Measurements from ENCODE around the gene ADGRV1.

The ADGRV1 gene

DNA sequence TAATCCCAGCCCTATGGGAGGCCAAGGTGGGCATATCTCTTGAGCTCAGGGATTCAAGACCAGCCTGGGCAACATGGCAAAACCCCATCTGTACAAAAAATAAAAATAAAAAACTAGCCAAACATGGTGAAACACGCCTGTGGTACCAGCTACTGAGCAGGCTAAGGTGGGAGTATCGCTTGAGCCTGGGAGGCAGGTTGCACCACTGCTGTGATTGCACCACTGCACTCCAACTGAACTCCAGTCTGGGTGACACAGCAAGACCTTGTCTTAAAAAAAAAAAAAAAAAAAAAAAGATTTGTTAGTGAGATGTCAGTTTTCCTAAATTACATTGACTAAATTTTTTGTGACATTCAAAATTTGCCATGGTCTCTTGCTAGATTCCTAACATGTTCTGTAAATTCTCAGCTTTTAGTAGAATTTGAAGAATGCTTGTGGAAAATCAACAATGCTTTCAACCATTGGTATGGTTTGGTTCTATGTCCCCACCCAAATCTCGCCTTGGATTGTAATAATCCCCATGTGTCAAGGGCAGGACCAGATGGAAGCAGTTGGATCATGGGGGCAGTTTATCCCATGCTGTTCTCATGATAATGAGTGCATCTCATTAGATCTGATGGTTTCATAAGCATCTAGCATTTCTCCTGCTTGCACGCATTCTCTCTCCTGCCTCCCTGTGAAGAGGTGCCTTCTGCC lies 588.5 kb downstream of the ADGRV1 start:
- no peak for DNase-seq

DNA sequence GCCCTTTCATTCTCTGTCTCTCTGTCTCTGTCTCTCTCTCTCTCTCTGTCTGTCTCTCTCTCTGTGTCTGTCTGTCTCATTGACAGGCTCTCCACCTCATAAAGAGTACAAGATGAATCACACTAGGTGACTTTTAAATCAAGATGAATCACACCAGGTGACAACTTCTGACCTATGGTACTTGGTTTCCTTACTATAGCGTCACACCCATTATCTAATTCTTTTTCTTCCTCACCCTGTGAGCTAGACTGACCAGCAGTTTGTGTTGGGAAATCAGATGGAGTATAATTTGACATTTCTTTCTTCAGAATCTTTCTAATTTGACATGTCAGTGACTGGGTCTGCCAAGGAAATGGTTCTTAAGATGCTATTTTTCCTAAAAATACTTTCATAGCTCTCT lies 591.6 kb downstream of the ADGRV1 start:
- DNase-seq: no peak

DNA sequence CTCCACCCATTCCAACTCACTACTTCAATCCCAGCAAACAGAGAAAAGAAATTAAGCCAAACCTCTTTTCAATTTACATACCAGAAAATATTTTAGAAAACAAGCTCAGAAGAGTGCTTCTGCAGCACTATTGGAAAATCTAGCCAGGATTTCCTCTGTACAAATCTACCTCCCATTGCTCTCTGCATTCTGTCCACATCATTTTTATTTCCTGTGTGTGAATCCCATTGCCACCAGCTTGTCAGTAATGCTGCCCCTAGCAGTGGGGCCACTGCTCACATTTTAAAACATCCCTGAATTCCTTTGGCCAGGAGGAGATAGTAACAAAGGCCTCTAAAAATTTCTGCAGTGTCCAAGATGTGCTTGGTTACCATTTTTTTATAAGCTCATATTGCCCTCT lies 592.0 kb downstream of the ADGRV1 start:
- no peak for DNase-seq

DNA sequence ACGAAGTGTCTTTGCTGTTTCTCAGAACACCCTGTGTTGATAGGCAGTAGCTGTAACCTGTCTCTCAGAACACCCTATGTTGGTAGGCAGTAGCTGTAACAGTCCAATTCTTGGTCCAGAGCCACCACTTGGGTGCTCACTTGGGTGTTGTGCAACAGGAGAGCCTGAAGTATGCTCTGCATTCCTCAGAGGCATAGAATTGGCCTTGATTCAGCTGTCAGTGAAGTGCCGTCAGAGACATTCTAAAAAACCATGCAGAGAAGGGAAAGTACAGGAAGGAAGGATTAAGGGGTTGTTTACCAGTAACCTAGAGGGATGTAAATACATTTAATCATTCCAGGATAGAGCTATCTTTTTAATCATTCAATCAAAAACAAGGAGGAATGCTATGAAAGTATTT lies 593.4 kb downstream of the ADGRV1 start:
- no peak for DNase-seq

DNA sequence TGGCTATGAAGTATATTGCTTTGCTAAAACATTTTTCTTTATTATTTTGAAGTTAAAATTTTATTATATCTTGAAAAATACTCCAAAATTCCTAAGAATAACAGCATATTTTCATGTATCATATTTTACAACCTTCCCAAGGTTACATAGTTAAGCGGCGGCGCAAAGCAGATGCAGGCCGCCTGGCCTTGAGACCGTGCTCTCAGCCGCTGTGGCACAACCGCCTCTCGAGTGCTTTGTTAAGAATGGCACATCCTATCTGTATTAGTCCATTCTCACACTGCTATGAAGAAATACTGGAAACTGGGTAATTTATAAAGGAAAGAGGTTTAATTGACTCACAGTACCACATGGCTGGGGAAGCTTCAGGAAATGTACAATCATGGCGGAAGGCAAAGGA lies 595.7 kb downstream of the ADGRV1 start:
- no peak for DNase-seq

DNA sequence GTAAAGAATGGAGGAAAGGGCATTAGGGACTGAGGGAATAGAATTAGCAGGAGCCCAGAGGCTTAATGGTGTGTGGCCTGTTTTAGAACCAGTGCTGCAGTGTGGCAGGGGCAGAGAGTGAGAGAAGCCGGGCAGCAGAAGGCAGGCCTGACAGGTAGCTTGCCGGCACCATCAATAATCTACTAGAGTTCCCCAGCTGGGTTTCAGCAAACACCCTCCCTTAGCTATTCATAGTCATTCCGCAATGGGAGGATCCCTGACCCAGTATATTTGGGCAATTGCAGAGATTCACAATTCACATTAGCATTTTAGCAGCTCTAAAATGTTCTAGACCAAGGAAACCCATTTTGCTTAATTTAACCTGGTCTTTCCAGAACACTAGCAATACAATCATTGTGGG lies 596.7 kb downstream of the ADGRV1 start:
- no peak for DNase-seq

DNA sequence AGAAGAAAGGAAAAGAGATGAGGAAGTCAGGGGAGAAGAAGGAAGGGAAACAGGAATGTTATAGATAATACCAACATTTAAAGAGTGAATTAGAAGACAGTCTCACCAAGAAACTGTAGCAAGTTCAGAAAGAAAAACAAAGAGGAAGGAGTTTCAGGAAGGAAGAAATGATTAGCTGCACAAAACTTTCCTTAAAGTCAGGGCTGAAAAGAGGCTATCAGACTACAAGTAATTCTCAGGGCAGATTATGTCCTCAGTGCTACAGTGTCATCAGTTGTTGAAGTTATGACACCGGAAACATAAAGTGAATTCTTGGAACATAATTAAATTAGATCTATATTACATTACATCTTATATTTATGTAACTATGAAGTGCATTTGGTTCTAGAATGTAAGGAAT lies 597.6 kb downstream of the ADGRV1 start:
- DNase-seq: no peak

DNA sequence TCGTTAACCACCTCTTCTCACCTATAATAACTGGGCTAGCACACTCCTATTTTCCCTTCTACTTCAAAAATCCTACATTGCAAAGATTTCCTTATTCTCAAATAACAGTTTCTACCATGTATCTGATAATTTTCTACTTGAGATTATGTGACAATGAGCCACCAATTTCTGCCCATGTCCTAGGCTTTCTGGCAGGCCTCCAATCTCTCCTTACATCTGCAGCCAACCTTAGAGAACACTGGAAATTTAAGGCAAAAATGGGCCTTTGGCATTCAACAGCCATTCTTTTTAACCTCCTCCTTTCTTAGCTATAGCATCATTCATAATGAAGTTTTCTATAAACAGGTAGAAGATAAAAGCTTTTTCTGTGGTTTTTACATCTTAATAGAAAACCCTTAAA lies 599.4 kb downstream of the ADGRV1 start:
- no peak for DNase-seq

DNA sequence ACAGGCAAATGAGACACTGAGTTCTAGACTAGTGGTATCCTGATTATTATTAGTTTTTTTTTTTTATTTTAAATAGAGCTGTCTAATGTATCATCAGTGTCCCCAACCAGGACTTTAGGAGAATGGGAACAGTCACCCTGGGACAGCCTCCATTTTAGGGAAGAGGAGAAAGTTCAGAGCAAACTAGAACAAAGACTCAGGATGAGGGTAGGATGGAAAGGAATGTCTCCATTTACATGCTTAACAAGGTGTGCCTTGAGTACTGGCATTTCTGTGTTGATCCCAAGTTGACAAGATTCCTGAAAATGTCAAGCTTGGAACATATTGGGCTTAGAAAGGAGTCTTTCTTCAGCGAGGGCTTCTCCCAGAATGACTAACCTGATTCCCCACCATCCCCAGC lies 601.0 kb downstream of the ADGRV1 start:
- no peak for DNase-seq

DNA sequence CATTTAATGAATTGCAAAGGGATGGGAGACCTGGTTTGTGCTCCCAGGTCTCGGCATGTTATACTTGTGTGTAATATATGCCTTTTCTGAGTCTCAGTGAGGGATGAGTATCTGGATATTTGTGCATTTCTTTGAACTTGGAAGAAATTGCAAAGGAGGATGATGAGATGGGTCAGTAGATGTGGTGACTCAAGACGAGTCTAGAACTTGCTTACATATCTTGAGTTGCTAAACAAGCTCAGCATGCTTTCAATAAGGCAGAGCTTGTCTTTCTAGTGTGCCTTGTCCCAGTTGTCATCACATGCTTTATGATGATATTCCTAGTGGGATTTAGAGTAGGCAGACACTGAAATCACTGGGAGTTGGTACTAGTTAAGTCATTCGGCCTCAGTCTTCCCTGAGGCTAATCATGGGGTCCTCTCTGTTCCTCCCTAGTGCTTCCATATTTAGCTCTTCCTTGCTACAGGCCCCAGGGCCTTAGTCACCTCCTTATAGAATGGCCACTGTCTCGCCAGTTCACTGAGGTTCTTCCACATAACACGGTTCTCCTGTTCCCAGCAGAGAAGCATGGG lies 602.2 kb downstream of the ADGRV1 start:
- DNase-seq: no peak

DNA sequence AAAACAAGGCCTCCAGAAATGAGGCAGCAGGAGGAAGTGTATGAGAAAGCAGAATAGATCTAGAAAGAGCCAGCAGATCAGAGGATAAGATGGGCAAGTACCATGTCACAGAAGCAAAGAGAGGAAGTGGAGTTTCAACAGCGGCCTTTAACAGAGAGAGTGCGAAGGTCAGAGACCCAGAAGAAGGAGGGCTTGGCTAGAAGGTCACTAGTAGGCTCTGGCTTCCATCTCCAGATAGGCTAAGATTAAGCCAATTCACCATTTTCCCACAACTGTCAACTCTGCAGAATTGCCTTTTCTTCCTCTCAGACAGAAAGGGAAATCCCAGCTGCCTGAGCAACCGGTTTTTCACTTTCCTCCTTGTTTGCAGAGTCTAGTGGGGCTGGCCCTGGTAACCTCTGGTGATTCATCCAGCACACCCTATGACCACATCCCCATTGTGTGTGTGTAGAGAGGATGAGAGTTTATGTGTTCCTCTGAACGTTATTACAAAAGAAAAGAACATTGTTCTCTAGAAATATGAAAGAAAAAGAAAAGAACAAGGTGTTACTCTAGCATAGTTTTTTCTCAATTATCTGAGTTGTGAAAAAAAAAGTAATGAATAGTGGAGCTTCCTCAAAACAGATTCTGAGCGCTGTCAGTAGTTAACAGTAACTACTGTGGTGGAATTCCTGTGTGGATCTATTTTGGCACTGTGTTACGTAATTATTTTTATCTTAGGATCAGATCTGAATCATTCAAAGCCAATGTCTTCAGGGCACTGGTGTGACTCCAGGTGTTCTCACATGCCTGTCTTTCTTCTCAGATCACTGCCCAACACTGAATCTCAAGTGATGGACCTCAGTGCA lies 604.2 kb downstream of the ADGRV1 start:
- peak; percentile 48 for DNase-seq

DNA sequence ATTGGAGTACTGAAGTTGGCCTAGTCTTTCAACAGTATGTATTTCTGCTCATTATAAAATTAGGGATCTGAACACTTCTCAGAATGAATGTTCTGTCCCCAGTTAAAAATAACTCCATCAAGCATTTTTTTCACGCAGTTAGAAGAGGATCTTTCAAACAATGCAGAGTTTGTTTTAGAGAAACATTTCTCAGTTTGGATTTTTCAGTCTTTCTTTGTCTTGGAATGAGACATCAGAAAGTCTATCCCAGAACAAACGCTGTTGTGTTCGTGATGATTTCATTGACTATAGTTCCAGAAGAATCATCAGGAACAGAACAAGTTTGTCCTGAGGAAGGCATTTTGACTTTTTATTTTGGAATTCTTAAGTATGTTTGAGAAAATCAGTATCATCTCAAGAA lies 605.8 kb downstream of the ADGRV1 start:
- no peak for DNase-seq

DNA sequence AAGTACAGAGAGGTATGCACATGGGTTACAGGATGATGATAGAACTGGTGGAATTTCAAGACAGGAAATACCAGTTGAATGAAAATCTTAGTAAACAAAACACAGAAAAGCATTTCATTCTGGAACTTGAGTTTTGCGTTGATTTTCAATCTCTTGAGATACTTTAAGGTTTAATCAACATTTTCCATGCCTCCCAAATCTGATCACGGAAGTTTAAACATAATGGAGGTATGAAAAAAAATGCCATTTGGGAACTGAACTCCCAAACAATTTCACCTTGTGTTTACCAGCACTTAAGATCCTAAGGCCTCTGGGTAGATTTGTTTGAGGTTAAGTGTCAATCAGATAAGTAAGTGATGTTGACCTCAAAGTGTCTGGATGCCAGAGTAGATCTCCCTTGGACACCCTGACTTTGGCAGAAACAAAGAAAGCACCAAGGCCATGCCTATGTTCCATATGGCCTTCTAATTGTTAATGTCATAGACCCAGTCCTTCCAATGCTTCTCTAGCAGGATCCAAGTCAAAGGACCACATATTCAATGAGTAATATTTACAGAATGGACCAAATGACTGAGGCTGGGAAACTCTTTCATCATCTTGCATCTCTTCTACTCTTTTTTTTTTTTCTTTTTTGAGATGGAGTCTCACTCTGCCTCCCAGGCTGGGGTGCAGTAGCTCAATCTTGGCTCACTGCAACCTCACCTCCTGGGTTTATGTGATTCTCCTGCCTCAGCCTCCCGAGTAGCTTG lies 607.6 kb downstream of the ADGRV1 start:
- DNase-seq: no peak

DNA sequence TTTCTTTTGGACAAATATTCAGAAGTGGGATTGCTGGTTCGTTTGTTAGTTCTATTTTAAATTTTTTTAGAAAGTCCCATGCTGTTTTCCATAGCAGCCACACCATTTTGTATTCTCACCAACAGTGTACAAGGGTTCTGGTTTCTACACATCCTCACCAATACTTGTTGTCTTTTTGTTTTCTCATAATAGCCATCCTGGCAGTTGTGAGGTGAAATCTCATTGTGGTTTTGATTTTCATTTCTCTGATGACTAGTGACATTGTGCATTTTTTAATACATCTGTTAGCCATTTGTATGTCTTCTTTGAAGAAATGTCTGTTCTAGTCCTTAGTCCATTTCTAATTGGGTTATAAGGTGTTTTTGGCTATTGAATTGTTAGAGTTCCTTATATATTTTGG lies 610.3 kb downstream of the ADGRV1 start:
- no peak for DNase-seq

DNA sequence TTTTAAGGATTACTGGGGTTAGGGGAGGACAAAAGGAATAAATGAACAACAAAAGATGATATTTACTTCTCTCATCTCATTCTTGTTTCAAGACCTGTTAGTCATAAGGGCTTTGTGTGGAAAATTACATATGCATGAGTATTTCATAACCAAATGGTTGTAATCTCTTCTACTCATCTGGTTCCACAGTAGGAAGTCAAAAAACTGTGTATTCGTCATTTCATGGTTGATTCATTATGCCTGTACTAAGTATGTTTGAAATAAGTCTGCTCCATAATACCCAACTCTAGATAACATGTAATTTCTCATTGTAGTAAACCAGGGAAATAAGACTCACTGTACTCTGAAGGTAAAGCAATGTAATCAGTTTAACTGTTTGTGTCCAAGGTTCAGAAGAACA lies 611.7 kb downstream of the ADGRV1 start:
- no peak for DNase-seq

DNA sequence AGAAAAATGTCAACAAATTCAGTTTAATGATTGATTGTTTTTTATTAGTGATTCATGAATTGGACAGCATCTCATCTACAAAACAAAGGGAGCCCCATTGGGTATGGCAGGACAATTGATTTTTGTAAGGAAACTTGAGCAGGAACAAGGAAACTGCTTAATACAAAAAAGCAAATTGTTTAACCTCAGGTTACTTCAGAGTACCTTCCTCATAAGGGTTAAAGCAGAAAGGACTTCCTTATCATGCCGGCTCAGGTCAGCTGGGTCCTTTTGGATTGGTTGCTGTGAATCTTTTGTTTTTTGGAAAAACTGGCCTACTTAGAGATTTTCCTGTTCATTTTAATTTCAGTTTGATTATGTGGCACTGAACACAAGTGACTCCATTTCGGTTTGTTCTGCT lies 612.7 kb downstream of the ADGRV1 start:
- no peak for DNase-seq

DNA sequence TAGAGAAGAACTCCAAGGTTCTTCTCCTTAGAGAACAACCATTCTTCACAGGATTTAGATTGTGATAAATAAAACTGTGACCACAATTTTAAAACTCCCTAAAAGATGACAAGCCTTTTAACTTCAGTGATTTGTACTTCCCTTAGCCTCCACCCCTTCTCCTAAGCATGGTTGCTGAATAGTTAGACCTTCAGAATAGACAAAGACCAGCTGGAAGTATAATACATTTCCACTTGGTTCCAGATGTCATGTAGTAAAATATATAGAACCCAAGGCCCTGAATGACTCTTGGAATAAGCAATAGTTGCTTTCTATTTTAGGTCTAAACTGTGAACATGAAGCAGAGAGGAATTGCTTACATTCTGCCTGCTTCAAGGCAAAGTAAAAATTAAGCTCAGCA lies 615.8 kb downstream of the ADGRV1 start:
- no peak for DNase-seq

DNA sequence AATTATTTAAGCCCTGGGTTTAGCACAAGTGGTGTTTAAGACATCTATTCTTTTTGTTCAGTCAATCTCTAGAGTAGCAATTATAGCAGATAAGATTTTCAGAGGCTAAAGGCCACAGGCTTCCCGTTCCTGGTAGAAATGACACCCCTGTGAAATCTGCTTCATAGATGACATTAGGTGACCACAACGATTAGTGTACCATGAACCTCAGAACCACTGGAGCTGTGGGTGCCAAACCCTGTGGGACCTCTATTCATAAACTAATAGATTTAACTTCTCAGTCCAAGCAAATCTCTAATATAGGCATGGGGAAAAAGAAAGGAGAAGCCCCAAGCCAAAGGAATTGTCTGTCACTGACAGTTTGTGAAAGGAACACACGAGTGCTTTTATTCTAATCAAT lies 617.1 kb downstream of the ADGRV1 start:
- no peak for DNase-seq

DNA sequence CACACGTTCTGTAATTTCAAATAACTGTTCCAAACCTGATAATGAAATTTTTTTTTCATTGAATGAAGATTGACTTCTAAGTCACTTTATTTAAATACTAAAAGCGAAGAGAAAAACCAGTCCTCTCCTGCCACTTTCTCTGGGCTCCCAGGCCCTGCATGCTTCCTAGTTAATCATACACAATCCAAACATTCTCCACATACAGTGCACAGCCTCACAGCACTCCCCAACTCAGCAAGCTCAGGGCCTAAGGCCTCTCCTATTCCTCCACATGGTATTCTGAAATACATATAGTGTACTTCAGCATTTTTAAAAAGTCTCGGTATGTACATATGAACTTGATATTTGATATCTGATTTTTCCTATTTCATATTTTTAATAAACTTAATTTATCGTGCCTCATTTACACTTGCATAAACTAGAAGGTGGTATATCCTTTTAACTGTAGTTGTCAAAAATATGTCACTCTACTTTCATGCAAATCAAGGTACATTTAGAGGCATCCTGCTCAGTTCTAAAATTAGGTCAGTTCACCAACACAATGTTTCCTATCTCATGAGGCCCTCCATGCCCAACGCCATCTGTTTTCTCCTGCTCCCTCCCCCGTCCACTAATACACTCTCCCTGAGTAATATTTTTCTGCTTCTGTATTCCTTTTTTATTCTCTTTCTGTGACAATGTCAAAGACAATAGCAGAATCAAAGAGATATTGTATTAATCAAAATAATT lies 617.9 kb downstream of the ADGRV1 start:
- no peak for DNase-seq

DNA sequence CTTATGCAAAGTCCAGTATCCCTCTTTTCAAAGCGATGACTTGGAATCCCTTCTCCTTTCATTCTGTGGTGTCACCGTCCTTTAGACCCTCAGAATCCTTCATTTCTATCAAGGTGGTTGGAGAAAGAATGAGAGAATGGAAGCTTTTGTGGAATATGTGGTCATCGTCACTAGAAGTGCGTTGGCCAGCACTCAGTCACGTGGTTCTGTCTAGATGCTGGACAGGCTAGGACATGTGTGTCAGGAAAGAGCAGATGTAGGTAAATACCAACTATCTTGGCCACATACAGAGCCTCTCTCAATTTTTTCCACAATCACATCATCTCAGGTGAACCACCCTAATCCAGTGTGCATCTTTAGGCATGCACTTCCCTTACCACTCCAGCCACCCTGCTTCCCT lies 618.5 kb downstream of the ADGRV1 start:
- no peak for DNase-seq

DNA sequence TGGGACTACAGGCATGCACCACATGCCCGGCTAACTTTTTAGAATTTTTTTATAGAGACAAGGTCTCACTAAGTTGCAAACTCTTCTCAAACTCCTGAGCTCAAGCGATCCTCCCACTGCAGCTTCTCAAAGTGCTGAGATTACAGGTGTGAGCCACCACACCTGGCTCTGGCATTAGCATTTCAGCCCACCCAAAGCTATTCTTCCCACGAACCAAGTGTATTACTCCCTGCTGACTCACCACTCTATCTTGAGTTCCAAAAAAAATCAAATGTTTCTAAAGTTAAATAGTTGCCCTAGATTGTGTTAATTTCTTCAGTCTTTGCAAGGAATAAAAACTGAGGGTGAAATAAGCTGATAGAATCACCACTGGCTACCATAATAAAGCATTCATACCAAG lies 619.0 kb downstream of the ADGRV1 start:
- no peak for DNase-seq

DNA sequence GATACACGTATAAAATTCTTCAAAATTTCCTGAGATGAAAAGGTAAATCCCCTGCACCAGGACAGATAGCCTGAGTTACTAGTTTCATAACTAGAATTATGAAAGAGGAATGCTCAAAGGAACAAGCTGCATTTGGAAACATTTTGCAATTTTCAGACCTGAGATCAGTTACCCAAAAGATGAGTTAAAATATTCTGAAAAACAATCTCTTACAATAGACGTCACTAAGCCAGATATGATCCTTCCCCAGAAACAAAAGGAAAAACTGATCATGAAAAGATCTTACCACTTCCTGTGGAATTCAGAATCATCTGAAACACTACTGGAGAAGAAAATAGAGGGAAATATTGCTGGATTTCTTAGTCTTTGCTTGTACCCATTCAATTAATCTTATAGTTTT lies 619.9 kb downstream of the ADGRV1 start:
- DNase-seq: no peak

DNA sequence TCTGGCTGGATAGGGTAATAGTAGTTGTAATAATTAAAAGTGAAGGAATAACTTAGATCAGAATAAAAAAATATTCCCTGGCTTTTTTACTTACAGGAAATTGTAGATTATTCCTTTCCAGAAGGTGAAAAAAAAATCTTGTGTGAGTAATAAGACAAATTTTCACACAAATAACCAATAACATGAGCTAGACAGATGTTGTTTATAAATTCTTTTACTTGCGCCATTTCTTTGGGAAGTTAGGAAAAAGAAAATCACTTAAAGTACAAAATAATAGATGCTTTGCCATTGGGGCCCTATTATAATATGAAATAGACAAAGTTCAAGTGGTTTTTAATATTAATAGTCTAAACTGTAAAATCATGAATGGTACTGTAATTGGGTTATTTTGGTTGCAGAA lies 620.4 kb downstream of the ADGRV1 start:
- DNase-seq: no peak
